HG02763 (cell line): ENCODE measurements around the gene PTGDS.

Source experiments
- ATAC-seq: cut with Tn5 transposase; IDR thresholded peaks from one replicate; pipeline ENCODE4 v1.9.1; 2021; ENCODE audit warnings: mild to moderate bottlenecking, moderate library complexity; ENCODE audit not compliant: unreplicated experiment

PTGDS gene

GRCh38 chr9:136957461-136957860 is 19.8 kb upstream of the PTGDS start:
- no peak for ATAC-seq

DNA sequence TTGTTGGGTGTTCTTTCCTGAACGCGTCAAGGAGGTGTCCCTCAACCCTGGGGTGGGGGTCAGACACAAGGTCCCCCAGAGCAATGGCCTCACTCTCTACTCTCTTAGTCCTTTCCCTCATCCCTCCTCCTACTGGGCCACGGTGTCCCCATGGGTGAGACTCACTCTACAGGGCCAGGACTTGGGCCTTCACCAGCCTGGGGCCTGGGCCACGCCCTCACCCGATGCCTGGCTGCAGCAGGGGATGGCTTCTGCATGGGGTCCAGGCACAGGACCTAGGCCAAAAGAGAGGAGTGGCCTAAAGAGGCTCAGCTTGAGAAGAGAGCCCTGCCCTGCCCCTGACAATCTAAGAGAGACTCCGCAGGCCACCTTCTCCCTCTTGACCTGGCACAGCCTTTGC is 19.4 kb upstream of the PTGDS start:
- ATAC-seq = no peak

DNA sequence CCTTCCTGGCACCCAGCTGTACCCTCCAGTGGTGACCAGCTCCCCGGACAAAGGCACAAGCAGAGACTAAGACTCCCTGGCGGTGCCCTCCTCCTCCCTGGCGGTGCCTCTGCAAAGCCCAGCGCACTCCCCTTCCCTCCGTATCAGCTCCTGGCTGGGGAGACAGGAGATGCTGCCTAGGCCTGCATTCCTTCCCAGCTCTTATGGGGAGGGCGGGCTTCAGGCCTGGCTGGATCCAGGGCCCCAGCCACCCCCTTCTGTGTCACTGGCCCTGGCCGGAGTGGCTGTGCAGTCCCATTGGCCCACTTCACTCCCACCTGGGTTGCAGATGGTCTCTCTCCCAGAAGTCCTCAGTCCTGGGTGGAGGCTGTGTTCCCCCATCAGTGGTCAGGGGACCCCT is 18.8 kb upstream of the PTGDS start:
- ATAC-seq = no peak

- no peak for ATAC-seq
These were observed 18.1 kb upstream of the PTGDS start for GRCh38 chr9:136958898-136959850.

DNA sequence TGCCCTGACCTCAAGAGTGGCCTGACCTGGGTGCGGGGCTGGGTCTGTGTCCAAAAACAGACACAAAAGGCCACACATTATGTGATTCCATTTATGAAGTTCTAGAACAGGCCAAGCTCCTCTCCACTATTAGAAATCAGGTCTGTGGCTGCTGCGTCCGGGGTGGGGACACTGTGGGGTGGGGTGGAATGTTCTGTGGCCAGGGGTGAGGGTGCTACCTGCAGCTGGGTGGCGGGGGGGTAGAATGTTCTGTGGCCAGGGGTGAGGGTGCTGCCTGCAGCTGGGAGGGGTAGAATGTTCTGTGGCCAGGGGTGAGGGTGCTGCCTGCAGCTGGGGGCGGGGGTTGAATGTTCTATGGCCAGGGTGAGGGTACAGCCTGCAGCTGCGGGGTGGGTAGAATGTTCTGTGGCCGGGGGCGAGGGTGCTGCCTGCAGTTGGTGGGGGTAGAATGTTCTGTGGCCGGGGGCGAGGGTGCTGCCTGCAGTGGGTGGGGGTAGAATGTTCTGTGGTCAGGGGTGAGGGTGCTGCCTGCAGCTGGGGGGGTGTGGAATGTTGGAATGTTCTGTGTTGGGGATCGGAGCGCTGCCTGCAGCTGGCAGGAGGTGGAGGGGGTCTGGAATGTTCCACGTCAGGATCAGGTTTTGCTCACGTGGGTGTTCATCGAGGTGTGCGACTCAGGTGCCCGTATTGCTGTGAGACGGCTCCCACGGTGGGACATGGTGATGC is 16.9 kb upstream of the PTGDS start:
- no peak for ATAC-seq

DNA sequence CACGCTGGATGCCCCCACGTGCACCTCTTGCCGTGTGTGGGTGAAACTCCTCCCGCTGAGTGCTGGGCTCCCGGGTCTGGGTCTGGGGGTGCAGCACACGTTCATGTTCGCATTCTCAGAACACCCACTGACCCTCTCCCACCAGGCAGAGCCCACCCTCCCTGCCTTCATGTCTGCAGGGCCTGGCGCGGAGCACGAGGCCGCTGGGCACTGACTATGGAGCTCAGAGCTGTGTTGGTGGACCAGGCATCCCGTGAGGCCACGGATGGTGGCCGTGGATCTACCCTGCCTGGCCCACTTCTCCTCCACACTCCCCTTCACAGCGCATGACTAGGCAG is 16.4 kb upstream of the PTGDS start:
- ATAC-seq = no peak

GRCh38 chr9:136961279-136962065 is 15.8 kb upstream of the PTGDS start:
- no peak for ATAC-seq

DNA sequence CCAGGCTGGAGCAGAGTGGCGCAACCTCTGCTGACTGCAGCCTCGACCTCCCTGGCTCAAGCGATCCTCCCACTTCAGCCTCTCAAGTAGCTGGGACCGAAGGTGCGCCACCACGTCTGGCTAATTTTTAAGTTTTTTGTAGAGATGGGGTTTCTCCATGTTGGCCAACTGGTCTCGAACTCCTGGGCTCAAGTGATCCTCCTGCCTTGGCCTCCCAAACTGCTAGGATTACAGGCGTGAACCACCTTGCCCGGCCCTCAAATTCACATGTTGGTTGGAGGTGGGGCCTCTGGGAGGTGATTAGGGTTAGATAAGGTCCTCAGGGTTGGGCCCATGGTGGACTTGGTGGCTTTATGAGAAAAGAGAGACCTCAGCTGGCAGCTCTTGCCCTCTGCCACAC is 15.1 kb upstream of the PTGDS start:
- no peak for ATAC-seq

- ATAC-seq = no peak
These were observed 14.5 kb upstream of the PTGDS start for GRCh38 chr9:136962701-136963248.

DNA sequence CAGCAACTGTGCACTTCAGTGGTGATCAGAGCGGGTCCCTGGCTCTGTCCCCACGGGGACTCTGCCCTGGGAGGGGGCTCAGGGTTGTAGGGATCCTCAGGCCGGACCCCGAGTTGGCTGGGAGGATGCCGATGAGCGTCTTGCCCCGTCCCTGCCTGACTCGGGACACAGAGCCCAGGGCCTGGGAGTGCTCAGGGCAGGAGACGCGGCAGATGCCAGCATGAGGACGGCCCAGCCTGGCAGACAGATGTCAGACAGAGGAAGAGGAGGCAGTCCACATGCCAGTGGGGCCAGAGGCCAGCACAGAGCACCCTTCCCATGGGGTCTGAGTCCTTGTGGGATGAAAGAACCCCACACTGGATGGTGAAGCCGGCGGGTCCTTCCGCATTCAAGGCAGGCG is 14.0 kb upstream of the PTGDS start:
- no peak for ATAC-seq

DNA sequence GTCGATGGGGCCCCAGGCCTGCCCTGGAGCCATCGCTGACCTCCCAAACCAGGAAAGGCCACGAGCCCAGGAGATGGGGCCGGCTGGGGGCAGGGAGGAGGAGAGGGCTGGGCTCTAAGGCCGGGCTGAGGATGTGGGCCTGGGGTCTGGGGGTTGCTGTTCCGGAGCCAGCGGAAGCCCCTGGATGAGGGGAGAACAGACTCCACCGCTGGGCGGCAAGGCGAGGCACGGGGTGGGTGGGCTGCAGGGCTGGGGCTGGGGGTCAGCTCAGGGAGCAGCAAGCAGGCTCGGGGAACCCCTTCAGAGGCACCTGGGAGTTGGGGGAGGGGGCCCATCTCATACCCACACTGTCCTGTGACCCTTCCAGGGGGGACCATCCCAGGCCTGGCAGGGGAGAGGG is 13.6 kb upstream of the PTGDS start:
- ATAC-seq = no peak

DNA sequence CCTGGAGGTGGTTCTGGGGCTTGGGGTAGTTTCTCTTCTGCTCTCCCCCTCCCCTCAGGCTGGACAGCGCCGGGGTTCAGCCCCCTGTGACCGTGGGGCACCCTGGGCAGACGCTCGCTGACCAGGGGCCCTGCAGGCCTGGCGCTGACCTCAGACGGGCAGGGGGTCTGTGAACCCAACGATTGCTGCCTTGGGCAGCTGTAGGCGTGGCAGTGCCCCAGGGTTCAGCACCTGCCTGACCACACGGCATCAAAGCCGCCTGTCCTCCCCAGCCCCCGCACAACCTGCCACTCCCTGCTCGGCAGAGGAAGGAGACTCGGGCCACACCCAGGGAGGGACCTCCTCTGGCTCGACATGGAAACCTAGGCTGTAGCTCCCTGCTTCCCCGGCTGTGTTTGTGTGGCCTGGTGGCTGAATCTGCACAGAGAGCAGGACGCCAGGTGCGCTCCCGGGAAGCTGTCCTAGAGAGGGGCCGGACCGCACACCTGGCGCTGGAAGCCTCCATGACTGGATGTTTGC is 13.1 kb upstream of the PTGDS start:
- no peak for ATAC-seq

- ATAC-seq = no peak
These were observed 12.4 kb upstream of the PTGDS start for GRCh38 chr9:136964833-136965422.

- no peak for ATAC-seq
These were observed 11.4 kb upstream of the PTGDS start for GRCh38 chr9:136965771-136966484.

GRCh38 chr9:136968333-136969127 is 8.8 kb upstream of the PTGDS start:
- ATAC-seq = no peak

DNA sequence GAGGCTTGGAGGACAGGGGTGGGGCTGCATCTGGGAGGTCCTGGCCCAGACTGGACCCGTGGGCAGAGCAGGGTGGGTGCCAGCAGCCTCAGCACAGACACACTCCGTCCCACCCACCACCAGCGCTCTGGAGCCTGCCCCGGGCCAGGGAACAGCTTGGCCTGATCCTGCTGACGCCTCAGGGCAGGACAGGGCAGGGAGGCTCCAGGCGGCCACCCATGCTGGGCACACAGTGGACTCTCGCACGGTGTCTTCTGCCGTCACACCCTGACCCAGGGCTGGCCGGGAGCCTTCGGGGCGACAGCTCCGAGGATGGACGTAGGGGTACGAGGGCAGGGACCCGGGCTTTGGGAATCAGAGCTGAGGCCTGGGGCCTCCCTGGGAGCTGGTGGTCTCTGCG is 8.2 kb upstream of the PTGDS start:
- no peak for ATAC-seq

GRCh38 chr9:136969774-136970173 is 7.5 kb upstream of the PTGDS start:
- no peak for ATAC-seq

GRCh38 chr9:136970361-136970760 is 6.9 kb upstream of the PTGDS start:
- no peak for ATAC-seq

- ATAC-seq = no peak
These were observed 5.6 kb upstream of the PTGDS start for GRCh38 chr9:136971746-136972145.
